Lung (tissue), 12 donors: ENCODE measurements around the gene RERE. TPM values are rescaled to one million over a fixed set of nuclear protein-coding genes. Genes with fewer than 3 reads are reported as not detected.

Source experiments
- ATAC-seq: fragments of 200-7000 bp; cut with Tn5 transposase; one replicate; pipeline ENCODE4 v1.9.1; 2020; ENCODE audit warnings: moderate number of reproducible peaks; ENCODE audit not compliant: insufficient read depth, low FRiP score
- DNase-seq, 3 donors: peaks; one replicate each; pipeline ENCODE4 v3.0.0-alpha.2; 2013 to 2017
- H3K27ac ChIP-seq, 2 donors: one replicate each; pipeline ENCODE4 v1.5.1; 2013; ENCODE audit warnings: mild to moderate bottlenecking in 2 of 2, moderate library complexity in 2 of 2, control low read depth in 1 of 2, inconsistent platforms in 1 of 2, low read depth in 1 of 2, low read length in 1 of 2
- H3K27me3 ChIP-seq, 3 donors: one replicate each; pipeline ENCODE4 v1.5.1; 2013; ENCODE audit warnings: low read length in 2 of 3; ENCODE audit not compliant: control insufficient read depth in 3 of 3, insufficient read depth in 3 of 3
- H3K36me3 ChIP-seq, 4 donors: one replicate each; pipeline ENCODE4 v1.5.1; 2013; ENCODE audit warnings: low read length in 4 of 4, mild to moderate bottlenecking in 1 of 4, moderate library complexity in 1 of 4; ENCODE audit not compliant: control insufficient read depth in 4 of 4, insufficient read depth in 4 of 4
- H3K4me1 ChIP-seq, 5 donors: one replicate each; pipeline ENCODE4 v1.5.1; 2013; ENCODE audit warnings: low read length in 5 of 5, mild to moderate bottlenecking in 2 of 5, moderate library complexity in 1 of 5; ENCODE audit not compliant: control insufficient read depth in 5 of 5, insufficient read depth in 5 of 5
- H3K4me3 ChIP-seq: one replicate; pipeline ENCODE4 v1.5.1; 2013; ENCODE audit warnings: mild to moderate bottlenecking, control low read depth, moderate library complexity
- H3K9ac ChIP-seq, 2 donors: one replicate each; pipeline ENCODE4 v1.5.1; 2013; ENCODE audit warnings: low read length in 2 of 2, control low read depth in 1 of 2; ENCODE audit not compliant: insufficient read depth in 1 of 2
- H3K9me3 ChIP-seq, 4 donors: one replicate each; pipeline ENCODE4 v1.5.1; 2013; ENCODE audit warnings: low read length in 3 of 4, mild to moderate bottlenecking in 1 of 4, moderate library complexity in 1 of 4; ENCODE audit not compliant: control insufficient read depth in 4 of 4, insufficient read depth in 3 of 4
- WGBS, 2 donors: extraction: QIAGEN DNeasy Blood & Tissue Kit; methylation state at CpG; one replicate each; pipeline ENCODE4 v1.1.7; 2013; 5-methylcytosine and 5-hydroxymethylcytosine counted together
- polyA plus RNA-seq, 2 donors: library from polyadenylated mRNA; stranded (reverse); fragments of 200-250 nt; gene quantifications; one replicate each; pipeline ENCODE4 v1.2.1, GENCODE V29; 2013
- total RNA-seq, 2 donors: library from RNA; depleted of rRNA in 1 of 2; stranded (reverse); fragments of >200 nt in 1 of 2; gene quantifications; one replicate each; pipeline ENCODE4 v1.2.1, GENCODE V29; 2014 to 2021
- TF ChIP-seq, protein P1 (sequence below): IDR thresholded peaks from 2 replicates; pipeline ENCODE4 v1.5.1; 2012; ENCODE audit warnings: mild to moderate bottlenecking; ENCODE audit errors: control extremely low read depth, extremely low read depth
- donor health status: control.
- donor health status: control.
- donor health status: Bipolar disorder and iron deficiency.
- donor health status: healthy.
- donor health status: DM: yes; HTN: yes; CAD: no.

The RERE gene
- total and polyA plus RNA-seq, 4 donors = 21.7 to 207 (median 57.5) TPM

DNA sequence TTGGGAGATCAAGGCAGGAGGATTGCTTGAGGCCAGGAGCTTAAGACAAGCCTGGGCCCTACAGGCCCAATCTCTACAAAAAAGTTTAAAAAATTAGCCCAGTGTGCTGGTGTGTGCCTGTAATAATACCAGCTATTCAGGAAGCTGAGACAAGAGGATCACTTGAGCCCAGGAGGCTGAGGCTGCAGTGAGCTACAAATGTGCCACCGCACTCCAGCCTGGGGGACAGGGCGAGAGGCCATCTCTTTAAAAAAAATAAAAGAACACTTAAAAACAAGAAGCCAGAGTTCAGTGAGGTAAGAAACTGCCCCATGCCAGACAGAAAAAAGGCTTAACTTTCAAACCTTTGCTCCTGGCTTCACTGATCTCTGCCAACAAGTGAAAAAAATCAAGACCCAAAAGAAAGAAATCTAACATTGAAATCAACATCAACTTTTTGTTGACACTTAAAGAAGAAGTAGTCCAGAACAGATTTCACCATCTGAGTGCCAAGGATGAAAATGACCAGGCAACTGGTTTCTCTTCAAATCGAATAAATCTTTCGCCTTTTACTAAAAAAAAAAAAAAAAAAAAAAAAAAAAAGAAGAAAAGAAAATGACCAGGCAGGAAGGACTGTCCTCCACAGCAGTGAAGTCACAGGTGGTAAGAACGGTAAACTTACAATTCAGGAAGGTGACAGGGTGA, 448.3 kb downstream of the RERE start:
- no peak overlapping the region for H3K4me3 ChIP-seq
- DNase-seq (no peak), ATAC-seq (no peak)
- no peaks in the 10 kb centered on the region for H3K9me3 ChIP-seq
- TF ChIP-seq, protein P1, sequence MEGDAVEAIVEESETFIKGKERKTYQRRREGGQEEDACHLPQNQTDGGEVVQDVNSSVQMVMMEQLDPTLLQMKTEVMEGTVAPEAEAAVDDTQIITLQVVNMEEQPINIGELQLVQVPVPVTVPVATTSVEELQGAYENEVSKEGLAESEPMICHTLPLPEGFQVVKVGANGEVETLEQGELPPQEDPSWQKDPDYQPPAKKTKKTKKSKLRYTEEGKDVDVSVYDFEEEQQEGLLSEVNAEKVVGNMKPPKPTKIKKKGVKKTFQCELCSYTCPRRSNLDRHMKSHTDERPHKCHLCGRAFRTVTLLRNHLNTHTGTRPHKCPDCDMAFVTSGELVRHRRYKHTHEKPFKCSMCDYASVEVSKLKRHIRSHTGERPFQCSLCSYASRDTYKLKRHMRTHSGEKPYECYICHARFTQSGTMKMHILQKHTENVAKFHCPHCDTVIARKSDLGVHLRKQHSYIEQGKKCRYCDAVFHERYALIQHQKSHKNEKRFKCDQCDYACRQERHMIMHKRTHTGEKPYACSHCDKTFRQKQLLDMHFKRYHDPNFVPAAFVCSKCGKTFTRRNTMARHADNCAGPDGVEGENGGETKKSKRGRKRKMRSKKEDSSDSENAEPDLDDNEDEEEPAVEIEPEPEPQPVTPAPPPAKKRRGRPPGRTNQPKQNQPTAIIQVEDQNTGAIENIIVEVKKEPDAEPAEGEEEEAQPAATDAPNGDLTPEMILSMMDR = no peak
- H3K9ac ChIP-seq = no peak overlapping the region
- no peaks in the 10 kb centered on the region for H3K27me3 ChIP-seq
- peaks cover 27 to 51% (median 47%) of the 10 kb centered on the region in 5 donors for H3K4me1 ChIP-seq
- H3K27ac ChIP-seq = peak overlapping the region in 1 of 2 donors; percentile 35
- H3K36me3 ChIP-seq = peaks cover 0 to 20% (median 14%) of the 10 kb centered on the region in 4 donors
- WGBS, 2 donors = 61 to 76% methylated on average over 5 of the region's 5 CpGs

DNA sequence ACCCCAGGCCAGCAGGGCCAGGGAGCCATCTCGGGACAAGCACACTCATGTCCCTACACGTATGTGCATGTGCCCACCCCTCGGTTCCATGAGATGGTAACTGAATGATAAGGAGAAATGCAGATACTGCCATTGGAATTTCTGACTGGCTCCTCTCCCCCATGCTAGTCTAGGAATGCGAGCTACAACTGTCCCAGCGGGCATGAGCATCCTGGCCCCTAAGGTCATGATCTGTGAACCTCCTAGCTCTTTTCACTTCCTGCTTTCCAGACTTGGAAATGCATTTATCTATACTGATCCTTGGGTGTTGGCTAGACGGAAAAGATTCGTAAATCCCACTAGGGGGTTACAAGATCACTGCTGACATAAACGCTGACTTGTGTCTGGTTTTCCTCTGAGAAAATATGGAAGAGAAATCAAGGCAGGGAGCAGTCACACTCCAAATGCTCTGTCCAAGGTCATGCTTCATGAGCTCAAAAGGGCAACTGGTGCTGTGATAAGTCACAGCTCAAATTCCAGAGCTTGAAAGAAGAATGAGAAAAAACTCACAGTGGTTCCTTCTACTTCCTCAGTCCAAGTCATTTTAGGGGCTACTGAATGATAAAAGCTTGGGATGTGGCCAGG, 449.8 kb downstream of the RERE start:
- no peak for DNase-seq
- H3K27ac ChIP-seq = peak overlapping the region; percentile 30 to 76

GRCh38 chr1:8365661-8366362, 451.6 kb downstream of the RERE start:
- peaks cover 11 to 31% (median 27%) of the 10 kb centered on the region in 5 donors for H3K4me1 ChIP-seq
- H3K36me3 ChIP-seq = peaks cover 4 to 50% (median 33%) of the 10 kb centered on the region in 4 donors
- peak overlapping the region in 1 of 2 donors; percentile 9 for H3K27ac ChIP-seq
- no peak overlapping the region for H3K9ac ChIP-seq
- H3K9me3 ChIP-seq = no peaks in the 10 kb centered on the region
- no peaks in the 10 kb centered on the region for H3K27me3 ChIP-seq
- ATAC-seq = no peak
- no peak overlapping the region for H3K4me3 ChIP-seq
- no peak for DNase-seq
- TF ChIP-seq, protein P1 = no peak
- WGBS, 2 donors = 92 to 93% methylated on average over 24 of the region's 24 CpGs

More for the DNA sequence above, 449.8 kb downstream of the RERE start:
- Histone ChIP-seq H3K4me3 (no peak overlapping the region), H3K36me3 (peaks cover 0 to 31% (median 21%) of the 10 kb centered on the region in 4 donors), H3K9me3 (no peaks in the 10 kb centered on the region), H3K9ac (no peak overlapping the region), H3K27me3 (no peaks in the 10 kb centered on the region), H3K4me1 (peaks cover 21 to 49% (median 45%) of the 10 kb centered on the region in 5 donors)
- TF ChIP-seq, protein P1 = no peak
- ATAC-seq = no peak
- 83 to 89% methylated on average over 8 of the region's 8 CpGs for WGBS, 2 donors
